Calu3 (cell line): ENCODE results near the gene CSTPP1. TPM values are rescaled to one million over a fixed set of nuclear protein-coding genes. Genes with fewer than 3 reads are reported as not detected.

Experiments used
- BruUV-seq: library from RNA; stranded (reverse); fragments of 400-500 nt; replicated peaks from 2 replicates; lab custom pipeline; 2021; lab: Mats Ljungman, UMichigan
- CTCF ChIA-PET: fragments of 300-600 bp; sonication (Branson Sonifier 250); formaldehyde crosslinking; loops from one replicate; lab custom pipeline; 2022; ENCODE audit warnings: antibody characterized with exemption; lab: Charles Lee
- DNase-seq: peaks from one replicate; pipeline ENCODE4 v3.0.0; 2022
- H3K27ac Mint-ChIP-seq: one replicate; pipeline ENCODE4 v1.8.0; 2022; ENCODE audit warnings: mixed read lengths; ENCODE audit not compliant: unreplicated experiment
- H3K27me3 Mint-ChIP-seq: one replicate; pipeline ENCODE4 v1.8.0; 2022; ENCODE audit warnings: mixed read lengths; ENCODE audit not compliant: unreplicated experiment
- H3K36me3 Mint-ChIP-seq: one replicate; pipeline ENCODE4 v1.8.0; 2022; ENCODE audit warnings: mild to moderate bottlenecking, moderate library complexity, mixed read lengths; ENCODE audit not compliant: insufficient read depth, unreplicated experiment
- H3K4me1 Mint-ChIP-seq: one replicate; pipeline ENCODE4 v1.8.0; 2022; ENCODE audit warnings: mild to moderate bottlenecking, low read depth, mixed read lengths; ENCODE audit not compliant: unreplicated experiment
- H3K4me3 Mint-ChIP-seq: one replicate; pipeline ENCODE4 v1.8.0; 2022; ENCODE audit warnings: mild to moderate bottlenecking, low read depth, moderate library complexity, mixed read lengths; ENCODE audit not compliant: unreplicated experiment
- H3K9me3 Mint-ChIP-seq: one replicate; pipeline ENCODE4 v1.8.0; 2022; ENCODE audit warnings: low read depth, mixed read lengths; ENCODE audit not compliant: unreplicated experiment
- CTCF ChIP-seq: fragments of 200-600 bp; IDR thresholded peaks from one replicate; pipeline ENCODE4 v1.8.0; 2022; ENCODE audit warnings: antibody characterized with exemption; ENCODE audit not compliant: unreplicated experiment
- intact Hi-C: fragments of 100-400 bp; cut with micrococcal nuclease; formaldehyde crosslinking; loops from one replicate; pipeline ENCODE4 v1.10.0; 2022; ENCODE audit not compliant: unreplicated experiment
- total RNA-seq: library from RNA; stranded (reverse); gene quantifications from 2 replicates; pipeline ENCODE4 v1.2.3, GENCODE V29; 2022

CSTPP1 gene
- total RNA-seq, 1 experiment from 2014 or later: 23.2 TPM

- H3K36me3 Mint-ChIP-seq: peaks cover 12% of the 10 kb centered on the region
- DNase-seq: peak; percentile 77
- peak overlapping the region; percentile 77 for H3K27ac Mint-ChIP-seq
- intact Hi-C loops: no loop called here
- H3K9me3 Mint-ChIP-seq: no peaks in the 10 kb centered on the region
- H3K4me1 Mint-ChIP-seq: peaks cover 10% of the 10 kb centered on the region
- no peak for TF ChIP-seq CTCF
- H3K4me3 Mint-ChIP-seq: peak overlapping the region; percentile 14
- H3K27me3 Mint-ChIP-seq: peaks cover 2% of the 10 kb centered on the region
- CTCF ChIA-PET: interaction anchor here (0.5 kb wide), 1 partner anchor 32 kb away, joined by 5 read pairs; no protein-coding TSS in a partner anchor
- no TSS peak for BruUV-seq
Observed at GRCh38 chr11:46898396-46899095, 38.0 kb upstream of the CSTPP1 start.

GRCh38 chr11:46899501-46900025 lies 37.0 kb upstream of the CSTPP1 start:
- H3K27me3 Mint-ChIP-seq: peaks cover 12% of the 10 kb centered on the region
- intact Hi-C loops: no loop called here
- peaks cover 12% of the 10 kb centered on the region for H3K36me3 Mint-ChIP-seq
- H3K27ac Mint-ChIP-seq: no peak overlapping the region
- H3K4me1 Mint-ChIP-seq: peaks cover 10% of the 10 kb centered on the region
- no TSS peak for BruUV-seq
- no peak for TF ChIP-seq CTCF
- no peak overlapping the region for H3K4me3 Mint-ChIP-seq
- H3K9me3 Mint-ChIP-seq: no peaks in the 10 kb centered on the region
- no peak for DNase-seq
- CTCF ChIA-PET: no interaction called here

GRCh38 chr11:46900091-46900746 lies 36.3 kb upstream of the CSTPP1 start:
- peaks cover 10% of the 10 kb centered on the region for H3K4me1 Mint-ChIP-seq
- DNase-seq: no peak
- H3K27me3 Mint-ChIP-seq: peaks cover 18% of the 10 kb centered on the region
- no TSS peak for BruUV-seq
- TF ChIP-seq CTCF: no peak
- CTCF ChIA-PET: no interaction called here
- H3K36me3 Mint-ChIP-seq: peaks cover 12% of the 10 kb centered on the region
- H3K4me3 Mint-ChIP-seq: no peak overlapping the region
- no peaks in the 10 kb centered on the region for H3K9me3 Mint-ChIP-seq
- no peak overlapping the region for H3K27ac Mint-ChIP-seq
- intact Hi-C loops: no loop called here

- intact Hi-C loops: no loop called here
- Mint-ChIP-seq H3K27me3 (peaks cover 28% of the 10 kb centered on the region), H3K36me3 (peaks cover 12% of the 10 kb centered on the region), H3K4me1 (peaks cover 10% of the 10 kb centered on the region), H3K9me3 (no peaks in the 10 kb centered on the region), H3K4me3 (no peak overlapping the region), H3K27ac (no peak overlapping the region)
- DNase-seq: no peak
- CTCF ChIA-PET: interaction anchor here (0.5 to 0.9 kb wide), 3 partner anchors 252 to 1036 kb away, joined by 4 to 5 read pairs (median 4); no protein-coding TSS in a partner anchor
- no TSS peak for BruUV-seq
- no peak for TF ChIP-seq CTCF
Observed at GRCh38 chr11:46901156-46901555, 35.4 kb upstream of the CSTPP1 start.
